ENCODE measurements around the gene RPS21. TPM values are rescaled to one million over a fixed set of nuclear protein-coding genes. Genes with fewer than 3 reads are reported as not detected.

RPS21 gene
- polyA plus RNA-seq, 1 of the 3 experiments (the other 2 are of a cell fraction) = 16,625 TPM

DNA sequence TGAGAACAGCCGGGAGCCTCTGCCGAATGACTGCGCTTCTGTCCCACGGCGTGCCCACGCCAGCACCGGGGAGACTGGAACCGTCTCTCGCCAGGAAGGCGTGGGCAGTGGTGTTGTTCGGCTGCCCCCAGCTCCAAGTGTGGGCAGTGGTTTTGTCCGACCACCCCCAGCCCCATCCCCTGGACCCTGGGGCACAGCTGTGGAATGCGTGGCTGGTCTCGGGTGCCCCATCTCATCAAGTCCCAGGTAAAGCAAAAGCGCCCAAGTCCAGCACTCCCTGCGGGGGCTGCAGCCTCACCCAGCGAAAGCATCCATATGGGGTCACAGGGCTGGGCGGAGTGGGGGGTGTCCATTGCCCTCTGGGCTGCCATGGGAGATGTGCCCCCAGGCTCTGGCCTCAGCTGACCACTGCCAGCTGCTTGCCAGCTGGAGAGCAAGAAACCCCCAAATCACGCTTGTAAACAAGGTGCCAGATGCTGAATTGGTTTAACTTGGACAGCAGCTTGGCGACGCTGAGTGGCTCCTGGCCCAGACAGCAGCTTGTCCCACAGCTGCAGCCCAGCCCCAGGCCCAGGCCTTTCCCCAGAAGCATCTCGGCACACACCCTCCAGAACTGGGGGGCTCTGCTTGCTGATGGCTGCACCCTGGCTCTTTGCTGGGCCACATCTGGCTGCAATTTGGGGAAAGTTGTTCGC is 15.7 kb downstream of the RPS21 start (continued):
- TF ChIP-seq GATA2 (CRISPR knock-in tag; IDR thresholded peaks at IDR 0.05) (no peak), YY1 (IDR thresholded peaks at IDR 0.05; ENCODE audit: low read depth) (no peak), NRF1 (IDR thresholded peaks at IDR 0.05; ENCODE audit: low read depth, low read length) (no peak), FOXM1 (IDR thresholded peaks at IDR 0.05; ENCODE audit: low read depth) (no peak), SMC3 (IDR thresholded peaks at IDR 0.05; ENCODE audit: low read depth, low read length) (no peak), TEAD4 (IDR thresholded peaks at IDR 0.05; ENCODE audit: borderline replicate concordance, insufficient read depth) (no peak), RCOR1 (IDR thresholded peaks at IDR 0.05; ENCODE audit: low read length) (no peak), TCF12 (IDR thresholded peaks at IDR 0.05) (no peak)
- TF ChIP-seq, protein P1, sequence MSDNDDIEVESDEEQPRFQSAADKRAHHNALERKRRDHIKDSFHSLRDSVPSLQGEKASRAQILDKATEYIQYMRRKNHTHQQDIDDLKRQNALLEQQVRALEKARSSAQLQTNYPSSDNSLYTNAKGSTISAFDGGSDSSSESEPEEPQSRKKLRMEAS (IDR thresholded peaks at IDR 0.05; ENCODE audit: low read depth) = no peak

DNA sequence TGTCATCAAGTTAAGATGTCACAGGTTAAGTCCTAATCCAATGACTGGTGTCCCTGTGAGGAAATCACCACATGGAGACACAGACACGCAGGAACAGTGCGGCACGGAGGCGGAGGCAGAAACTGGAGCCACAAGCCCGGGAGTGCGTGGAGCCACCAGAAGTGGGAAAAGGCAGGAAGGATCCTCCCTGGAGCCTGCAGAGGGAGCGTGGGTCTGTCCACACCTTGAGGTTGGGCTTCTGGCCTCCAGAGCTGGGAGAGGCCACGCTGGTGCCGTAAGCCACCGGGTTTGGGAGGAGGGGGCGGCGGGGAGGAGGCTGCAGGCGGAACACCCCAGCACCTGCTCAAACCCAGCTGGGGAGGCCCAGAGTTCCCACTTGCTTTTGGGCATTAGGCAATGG is 16.4 kb downstream of the RPS21 start:
- TF ChIP-seq SMC3 (IDR thresholded peaks at IDR 0.05; ENCODE audit: low read depth, low read length) = no peak
- no peak for TF ChIP-seq GATA2 (CRISPR knock-in tag; IDR thresholded peaks at IDR 0.05)
- no peak for TF ChIP-seq FOXM1 (IDR thresholded peaks at IDR 0.05; ENCODE audit: low read depth)
- TF ChIP-seq MEF2A (IDR thresholded peaks at IDR 0.05; ENCODE audit: borderline replicate concordance, low read depth) = no peak
- no peak for TF ChIP-seq RCOR1 (IDR thresholded peaks at IDR 0.05; ENCODE audit: low read length)
- no peak for TF ChIP-seq EZH2phosphoT487 (IDR thresholded peaks at IDR 0.05; ENCODE audit: borderline replicate concordance, low read depth)
- TF ChIP-seq FOXJ3 (CRISPR knock-in tag; IDR thresholded peaks at IDR 0.05) = no peak
- no peak for TF ChIP-seq TEAD4 (IDR thresholded peaks at IDR 0.05; ENCODE audit: borderline replicate concordance, insufficient read depth)
- Histone ChIP-seq H3K4me2 (no peak overlapping the region), H3K27ac (ENCODE audit: low read depth in 2 of 2, low read length in 1 of 2) (peak overlapping the region in 1 of 2 experiments; percentile 43; a peak in 1 of 4 replicates), H3K79me2 (ENCODE audit: insufficient read depth) (peaks cover 10% of the 10 kb centered on the region; the same call in 1 of the 2 replicates), H3F3A (replicated peaks; ENCODE audit: insufficient read depth) (no peaks in the 10 kb centered on the region), H3K36me3 (replicated peaks in 1 of 2; ENCODE audit: control insufficient read depth in 1 of 2, insufficient read depth in 2 of 2, low read length in 1 of 2) (no peaks in the 10 kb centered on the region), H2AFZ (ENCODE audit: low read depth) (no peak overlapping the region), H3K27me3 (ENCODE audit: insufficient read depth) (no peaks in the 10 kb centered on the region), H3K9me3 (no peaks in the 10 kb centered on the region), H3K4me1 (ENCODE audit: control insufficient read depth in 1 of 2, insufficient read depth in 2 of 2, low read depth in 1 of 2, low read length in 1 of 2) (peaks cover 0 to 47% of the 10 kb centered on the region in 2 experiments; a peak in 1 of 4 replicates), H3K9ac (no peak overlapping the region), H3K4me3 (ENCODE audit: low read depth in 2 of 2, low read length in 1 of 2) (no peak overlapping the region), H3K9me2 (no peaks in the 10 kb centered on the region), H4K20me1 (ENCODE audit: insufficient read depth) (peaks cover 5% of the 10 kb centered on the region; the same call in 1 of the 2 replicates)
- ChIA-PET CTCF (interaction anchor here (0.8 to 1.5 kb wide), 6 partner anchors 12 to 404 kb away, joined by 3 to 5 read pairs (median 3); partner anchors contain the start of gene ADRM1), POLR2A (interaction anchor here (1.3 kb wide), 1 partner anchor 16 kb away, joined by 4 read pairs; no protein-coding TSS in a partner anchor)
- DNase-seq = no peak
- 98% methylated on average over 13 of the region's 13 CpGs for WGBS (ENCODE audit: low lambda C conversion rate)

DNA sequence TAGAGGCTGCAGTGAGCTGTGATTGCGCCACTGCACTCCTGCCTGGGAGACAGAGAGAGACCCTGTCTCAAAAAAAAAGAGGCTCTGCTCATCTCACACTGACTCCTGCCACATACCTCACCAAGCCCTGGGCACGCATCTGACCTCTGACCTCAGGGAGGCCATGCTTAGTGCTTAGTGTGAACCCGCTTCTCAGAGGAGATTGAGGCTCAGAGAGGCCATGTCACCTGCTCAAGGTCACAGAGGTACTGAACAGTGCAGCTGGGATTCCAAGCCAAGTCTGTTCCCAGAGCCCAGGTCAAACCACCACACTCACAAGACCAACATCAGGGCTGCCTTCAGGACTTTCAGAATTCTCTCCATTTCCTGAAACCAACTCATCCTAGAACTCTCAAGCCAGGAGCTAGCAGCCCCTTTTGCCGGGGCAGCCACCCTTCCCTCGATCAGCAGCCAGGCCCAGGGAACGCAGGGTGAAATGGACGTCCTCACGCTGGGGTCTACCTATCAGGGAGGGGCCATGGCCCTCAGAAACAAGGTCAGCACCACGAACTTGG is 17.3 kb downstream of the RPS21 start:
- no peak for DNase-seq
- Histone ChIP-seq H3K79me2 (ENCODE audit: insufficient read depth) (peaks cover 10% of the 10 kb centered on the region; the same call in 1 of the 2 replicates), H3F3A (replicated peaks; ENCODE audit: insufficient read depth) (no peaks in the 10 kb centered on the region), H3K27ac (ENCODE audit: low read depth in 2 of 2, low read length in 1 of 2) (no peak overlapping the region), H3K27me3 (ENCODE audit: insufficient read depth) (no peaks in the 10 kb centered on the region), H3K9me3 (no peaks in the 10 kb centered on the region), H3K4me1 (ENCODE audit: control insufficient read depth in 1 of 2, insufficient read depth in 2 of 2, low read depth in 1 of 2, low read length in 1 of 2) (peaks cover 0 to 47% of the 10 kb centered on the region in 2 experiments; a peak in 1 of 4 replicates), H3K4me3 (ENCODE audit: low read depth in 2 of 2, low read length in 1 of 2) (no peak overlapping the region), H4K20me1 (ENCODE audit: insufficient read depth) (peaks cover 5% of the 10 kb centered on the region; the same call in 1 of the 2 replicates), H3K9me2 (no peaks in the 10 kb centered on the region), H3K9ac (no peak overlapping the region), H3K36me3 (replicated peaks in 1 of 2; ENCODE audit: control insufficient read depth in 1 of 2, insufficient read depth in 2 of 2, low read length in 1 of 2) (no peaks in the 10 kb centered on the region), H2AFZ (ENCODE audit: low read depth) (no peak overlapping the region), H3K4me2 (no peak overlapping the region)
- POLR2A ChIA-PET = no interaction called here
- WGBS (ENCODE audit: low lambda C conversion rate) = 92% methylated on average over 7 of the region's 9 CpGs
- CTCF ChIA-PET = interaction anchor here (0.8 to 2.2 kb wide), 7 partner anchors 10 to 388 kb away, joined by 3 to 9 read pairs (median 3); no protein-coding TSS in a partner anchor
- TF ChIP-seq SMC3 (IDR thresholded peaks at IDR 0.05; ENCODE audit: low read depth, low read length) (no peak), GABPA (IDR thresholded peaks at IDR 0.05; ENCODE audit: low read depth) (no peak), EP300 (IDR thresholded peaks at IDR 0.05; ENCODE audit: borderline replicate concordance in 1 of 2, low read depth in 1 of 2, low read length in 1 of 2) (no peak), RAD21 (IDR thresholded peaks at IDR 0.05; ENCODE audit: low read length) (no peak), JUND (IDR thresholded peaks at IDR 0.05) (no peak), RFX5 (IDR thresholded peaks at IDR 0.05; ENCODE audit: low read length) (no peak), NFIC (IDR thresholded peaks at IDR 0.05; ENCODE audit: borderline replicate concordance) (no peak)
- TF ChIP-seq, protein P2, sequence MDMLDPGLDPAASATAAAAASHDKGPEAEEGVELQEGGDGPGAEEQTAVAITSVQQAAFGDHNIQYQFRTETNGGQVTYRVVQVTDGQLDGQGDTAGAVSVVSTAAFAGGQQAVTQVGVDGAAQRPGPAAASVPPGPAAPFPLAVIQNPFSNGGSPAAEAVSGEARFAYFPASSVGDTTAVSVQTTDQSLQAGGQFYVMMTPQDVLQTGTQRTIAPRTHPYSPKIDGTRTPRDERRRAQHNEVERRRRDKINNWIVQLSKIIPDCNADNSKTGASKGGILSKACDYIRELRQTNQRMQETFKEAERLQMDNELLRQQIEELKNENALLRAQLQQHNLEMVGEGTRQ (IDR thresholded peaks at IDR 0.05; ENCODE audit: borderline replicate concordance, low read depth, low read length) = no peak
- TF ChIP-seq, protein P3, sequence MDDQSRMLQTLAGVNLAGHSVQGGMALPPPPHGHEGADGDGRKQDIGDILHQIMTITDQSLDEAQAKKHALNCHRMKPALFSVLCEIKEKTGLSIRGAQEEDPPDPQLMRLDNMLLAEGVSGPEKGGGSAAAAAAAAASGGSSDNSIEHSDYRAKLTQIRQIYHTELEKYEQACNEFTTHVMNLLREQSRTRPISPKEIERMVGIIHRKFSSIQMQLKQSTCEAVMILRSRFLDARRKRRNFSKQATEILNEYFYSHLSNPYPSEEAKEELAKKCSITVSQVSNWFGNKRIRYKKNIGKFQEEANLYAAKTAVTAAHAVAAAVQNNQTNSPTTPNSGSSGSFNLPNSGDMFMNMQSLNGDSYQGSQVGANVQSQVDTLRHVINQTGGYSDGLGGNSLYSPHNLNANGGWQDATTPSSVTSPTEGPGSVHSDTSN (IDR thresholded peaks at IDR 0.05) = no peak
- TF ChIP-seq, protein P1 (IDR thresholded peaks at IDR 0.05; ENCODE audit: low read depth) = no peak
